ENCODE measurements around the gene RIT2.
"Not testable (repeated sequence)": the region's sequence is repeated elsewhere in the genome, so short reads cannot be mapped to it uniquely, and the experiment has no call there.

The RIT2 gene

GRCh38 chr18:42746794-42747193 lies 368.7 kb downstream of the RIT2 start:
- no peak for DNase-seq

- no peak for DNase-seq
Measured at GRCh38 chr18:42745931-42746330, 369.6 kb downstream of the RIT2 start.

- no peak for DNase-seq
Measured at GRCh38 chr18:42745171-42745570, 370.3 kb downstream of the RIT2 start.

- DNase-seq = no peak
Measured at GRCh38 chr18:42743373-42744138, 371.9 kb downstream of the RIT2 start.

- no peak for DNase-seq
Measured at GRCh38 chr18:42742969-42743368, 372.5 kb downstream of the RIT2 start.

- no peak for DNase-seq
Measured at GRCh38 chr18:42742474-42742873, 373.0 kb downstream of the RIT2 start.

- DNase-seq = not testable (repeated sequence)
Measured at GRCh38 chr18:42741805-42742347, 373.6 kb downstream of the RIT2 start.

GRCh38 chr18:42741299-42741698 lies 374.2 kb downstream of the RIT2 start:
- DNase-seq = not testable (repeated sequence)

- DNase-seq = no peak
Measured at GRCh38 chr18:42736074-42736473, 379.4 kb downstream of the RIT2 start.

- no peak for DNase-seq
Measured at GRCh38 chr18:42734520-42734919, 381.0 kb downstream of the RIT2 start.

GRCh38 chr18:42730272-42730671 lies 385.2 kb downstream of the RIT2 start:
- peak; percentile 34 for DNase-seq

GRCh38 chr18:42719221-42719620 lies 396.3 kb downstream of the RIT2 start:
- DNase-seq = peak; percentile 69

GRCh38 chr18:42712065-42712464 lies 403.4 kb downstream of the RIT2 start:
- no peak for DNase-seq

- DNase-seq = peak; percentile 66
Measured at GRCh38 chr18:42707080-42707479, 408.4 kb downstream of the RIT2 start.

GRCh38 chr18:42706618-42707017 lies 408.9 kb downstream of the RIT2 start:
- peak; percentile 98 for DNase-seq

- peak; percentile 32 for DNase-seq
Measured at GRCh38 chr18:42706029-42706608, 409.4 kb downstream of the RIT2 start.
